ENCODE measurements around the gene SLC25A19.
A peak's percentile ranks its signal among the peaks of the same experiment; 100 is the strongest.

SLC25A19 gene

DNA sequence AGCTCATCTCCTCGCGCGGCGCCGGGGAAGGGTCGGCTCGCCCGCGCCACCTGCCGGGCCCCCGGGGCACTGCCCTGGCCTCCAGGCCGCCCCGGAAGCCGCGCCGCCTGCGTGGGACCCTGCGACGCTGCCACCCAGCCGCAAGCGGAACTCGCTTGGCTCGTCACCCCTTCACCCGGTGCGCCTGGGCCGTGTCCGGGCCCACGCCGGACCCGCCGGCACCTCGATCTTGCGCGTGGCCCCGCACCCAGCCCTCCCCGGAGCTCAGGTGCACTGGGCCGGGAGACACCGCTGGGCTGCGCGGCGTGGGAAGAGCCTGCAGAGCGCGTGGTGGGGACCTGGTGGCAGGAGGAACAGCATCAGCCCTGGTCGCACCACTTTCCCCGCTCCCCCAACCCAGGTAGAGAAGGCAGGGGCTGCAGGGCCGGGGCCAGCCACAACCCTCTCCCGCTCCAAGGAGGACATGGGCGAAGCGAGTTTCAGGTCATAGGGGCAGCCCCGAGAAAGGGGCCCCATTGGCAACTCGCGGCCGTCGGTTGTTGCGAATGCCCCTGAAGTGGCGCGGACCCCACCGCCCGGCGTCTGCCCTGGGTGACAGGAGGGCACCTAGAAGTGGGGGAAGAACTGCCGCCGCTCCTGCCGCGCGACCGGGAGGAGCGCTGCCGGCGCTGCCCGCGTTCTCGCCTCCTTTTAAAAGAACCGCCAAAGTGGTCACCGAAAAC is 17.8 kb downstream of the SLC25A19 start:
- peaks cover 10% of the 10 kb centered on the region for H3K36me3 ChIP-seq (ENCODE audit: low read depth)
- H3K4me1 ChIP-seq (ENCODE audit: insufficient read depth, poor library complexity, severe bottlenecking), result peaks cover 3% of the 10 kb centered on the region
- no peaks in the 10 kb centered on the region for H3K9me3 ChIP-seq (ENCODE audit: severe bottlenecking)
- peak overlapping the region; percentile 62 for H3K27ac ChIP-seq (ENCODE audit: poor library complexity, severe bottlenecking)
- H3K4me3 ChIP-seq (ENCODE audit: severe bottlenecking), result peak overlapping the region; percentile 96
- ATAC-seq (ENCODE audit: low read depth) (peak; percentile 37), DNase-seq (ENCODE audit: low spot score) (no peak)
- TF ChIP-seq, protein P1, sequence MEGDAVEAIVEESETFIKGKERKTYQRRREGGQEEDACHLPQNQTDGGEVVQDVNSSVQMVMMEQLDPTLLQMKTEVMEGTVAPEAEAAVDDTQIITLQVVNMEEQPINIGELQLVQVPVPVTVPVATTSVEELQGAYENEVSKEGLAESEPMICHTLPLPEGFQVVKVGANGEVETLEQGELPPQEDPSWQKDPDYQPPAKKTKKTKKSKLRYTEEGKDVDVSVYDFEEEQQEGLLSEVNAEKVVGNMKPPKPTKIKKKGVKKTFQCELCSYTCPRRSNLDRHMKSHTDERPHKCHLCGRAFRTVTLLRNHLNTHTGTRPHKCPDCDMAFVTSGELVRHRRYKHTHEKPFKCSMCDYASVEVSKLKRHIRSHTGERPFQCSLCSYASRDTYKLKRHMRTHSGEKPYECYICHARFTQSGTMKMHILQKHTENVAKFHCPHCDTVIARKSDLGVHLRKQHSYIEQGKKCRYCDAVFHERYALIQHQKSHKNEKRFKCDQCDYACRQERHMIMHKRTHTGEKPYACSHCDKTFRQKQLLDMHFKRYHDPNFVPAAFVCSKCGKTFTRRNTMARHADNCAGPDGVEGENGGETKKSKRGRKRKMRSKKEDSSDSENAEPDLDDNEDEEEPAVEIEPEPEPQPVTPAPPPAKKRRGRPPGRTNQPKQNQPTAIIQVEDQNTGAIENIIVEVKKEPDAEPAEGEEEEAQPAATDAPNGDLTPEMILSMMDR (IDR thresholded peaks at IDR 0.05; ENCODE audit: poor library complexity, severe bottlenecking), result peak; percentile 93
- no peaks in the 10 kb centered on the region for H3K27me3 ChIP-seq (ENCODE audit: insufficient read depth, poor library complexity, severe bottlenecking)

DNA sequence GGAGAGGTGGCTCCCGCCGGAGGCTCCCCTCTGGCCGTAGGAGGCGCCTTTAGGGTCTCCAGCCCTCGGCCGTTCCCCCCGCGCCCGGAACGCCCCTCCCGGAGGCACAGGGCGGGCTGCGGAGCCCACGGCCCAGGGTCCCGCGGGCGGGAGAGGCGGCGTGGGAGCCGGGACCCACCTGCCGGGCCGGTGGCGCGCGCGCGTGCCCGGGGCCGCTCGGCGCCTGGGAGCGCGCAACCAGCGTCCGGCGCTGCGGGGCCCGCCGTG is 18.3 kb downstream of the SLC25A19 start, which contains the start of gene MIF4GD:
Gene MIF4GD, minus strand, starts transcription at position 266 of the 267 bp plus-strand sequence. CDS start 1,036 bp downstream, outside the sequence.
- DNase-seq (ENCODE audit: low spot score) (no peak), ATAC-seq (ENCODE audit: low read depth) (no peak)
- TF ChIP-seq, protein P1 (IDR thresholded peaks at IDR 0.05; ENCODE audit: poor library complexity, severe bottlenecking), result no peak
- peaks cover 3% of the 10 kb centered on the region for H3K4me1 ChIP-seq (ENCODE audit: insufficient read depth, poor library complexity, severe bottlenecking)
- peaks cover 15% of the 10 kb centered on the region for H3K36me3 ChIP-seq (ENCODE audit: low read depth)
- H3K27me3 ChIP-seq (ENCODE audit: insufficient read depth, poor library complexity, severe bottlenecking), result no peaks in the 10 kb centered on the region
- H3K9me3 ChIP-seq (ENCODE audit: severe bottlenecking), result no peaks in the 10 kb centered on the region
- H3K4me3 ChIP-seq (ENCODE audit: severe bottlenecking), result peak within 1 kb of the TSS; percentile 96
- peak within 1 kb of the TSS; percentile 62 for H3K27ac ChIP-seq (ENCODE audit: poor library complexity, severe bottlenecking)

DNA sequence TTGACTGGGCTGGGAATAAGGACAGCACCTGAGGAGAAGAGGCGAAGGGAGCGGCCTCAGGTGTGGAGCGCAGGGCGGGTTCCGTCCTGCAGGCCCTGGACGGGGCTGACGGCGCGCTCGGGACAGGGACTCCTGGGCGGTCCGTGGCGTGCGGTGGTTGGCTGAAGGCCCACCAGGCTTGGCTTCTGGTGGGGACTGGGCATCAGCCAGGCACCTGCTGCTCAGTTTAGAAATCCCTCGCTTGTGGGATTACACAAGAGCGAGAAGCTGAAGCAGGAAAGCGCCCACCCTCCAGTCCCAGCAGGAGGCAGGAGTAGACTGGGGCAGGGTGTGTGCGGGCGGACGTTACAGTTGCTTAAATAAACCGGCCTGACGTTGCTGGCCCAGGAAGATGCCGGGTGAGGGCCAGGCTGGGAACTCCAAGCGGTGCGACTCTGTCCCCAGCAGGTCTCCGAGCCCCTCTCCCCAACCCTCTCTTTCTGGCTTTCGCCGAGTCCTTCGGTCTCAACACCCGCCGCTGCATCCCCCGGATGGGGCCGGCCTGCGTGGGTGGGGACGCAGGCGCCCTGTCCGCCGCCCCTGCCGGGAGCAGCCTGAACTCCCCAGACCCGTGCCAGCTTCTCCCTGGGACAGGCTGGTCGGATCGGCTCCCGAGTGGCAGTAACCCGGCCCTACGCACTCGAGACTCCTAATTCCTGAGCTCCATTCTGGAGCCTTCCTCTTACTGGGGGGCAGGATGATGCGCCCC is 18.8 kb downstream of the SLC25A19 start:
- Histone ChIP-seq H3K27me3 (ENCODE audit: insufficient read depth, poor library complexity, severe bottlenecking) (no peaks in the 10 kb centered on the region), H3K4me1 (ENCODE audit: insufficient read depth, poor library complexity, severe bottlenecking) (peaks cover 3% of the 10 kb centered on the region), H3K9me3 (ENCODE audit: severe bottlenecking) (no peaks in the 10 kb centered on the region), H3K27ac (ENCODE audit: poor library complexity, severe bottlenecking) (peak overlapping the region; percentile 62), H3K36me3 (ENCODE audit: low read depth) (peaks cover 21% of the 10 kb centered on the region), H3K4me3 (ENCODE audit: severe bottlenecking) (peak overlapping the region; percentile 96)
- DNase-seq (ENCODE audit: low spot score), result peak; percentile 81
- ATAC-seq (ENCODE audit: low read depth), result peak; percentile 62
- TF ChIP-seq, protein P1 (IDR thresholded peaks at IDR 0.05; ENCODE audit: poor library complexity, severe bottlenecking), result no peak

DNA sequence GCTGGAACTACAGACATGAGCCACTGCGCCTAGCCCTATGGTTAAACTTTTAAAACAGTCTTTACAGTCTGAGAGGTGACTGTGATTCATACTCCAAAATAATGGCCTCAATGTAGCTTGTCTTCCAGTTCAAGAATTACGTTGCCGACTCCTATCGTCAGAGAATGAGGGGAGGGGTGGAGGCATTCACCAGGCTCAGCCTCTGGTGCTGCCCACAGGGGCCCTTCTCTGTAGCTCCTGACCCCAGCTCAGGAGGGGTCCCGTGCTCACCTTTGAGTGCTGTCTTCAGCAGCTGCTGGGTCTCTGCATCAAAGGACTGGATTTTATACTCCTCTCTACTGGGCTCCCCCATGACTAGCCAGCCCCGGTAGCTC is 19.4 kb downstream of the SLC25A19 start:
- Histone ChIP-seq H3K27ac (ENCODE audit: poor library complexity, severe bottlenecking) (peak overlapping the region; percentile 62), H3K9me3 (ENCODE audit: severe bottlenecking) (no peaks in the 10 kb centered on the region), H3K4me3 (ENCODE audit: severe bottlenecking) (peak overlapping the region; percentile 96), H3K4me1 (ENCODE audit: insufficient read depth, poor library complexity, severe bottlenecking) (peaks cover 3% of the 10 kb centered on the region), H3K27me3 (ENCODE audit: insufficient read depth, poor library complexity, severe bottlenecking) (no peaks in the 10 kb centered on the region), H3K36me3 (ENCODE audit: low read depth) (peaks cover 25% of the 10 kb centered on the region)
- DNase-seq (ENCODE audit: low spot score) (no peak), ATAC-seq (ENCODE audit: low read depth) (no peak; the same call in 2 of the 3 replicates)
- TF ChIP-seq, protein P1 (IDR thresholded peaks at IDR 0.05; ENCODE audit: poor library complexity, severe bottlenecking), result no peak
